HG03575 (cell line): ENCODE measurements around the gene SLC29A1.

Experiments used
- ATAC-seq: cut with Tn5 transposase; IDR thresholded peaks from one replicate; pipeline ENCODE4 v1.9.1; 2021; ENCODE audit not compliant: unreplicated experiment, insufficient number of reproducible peaks, low FRiP score; ENCODE audit errors: extremely low read depth

SLC29A1 gene

DNA sequence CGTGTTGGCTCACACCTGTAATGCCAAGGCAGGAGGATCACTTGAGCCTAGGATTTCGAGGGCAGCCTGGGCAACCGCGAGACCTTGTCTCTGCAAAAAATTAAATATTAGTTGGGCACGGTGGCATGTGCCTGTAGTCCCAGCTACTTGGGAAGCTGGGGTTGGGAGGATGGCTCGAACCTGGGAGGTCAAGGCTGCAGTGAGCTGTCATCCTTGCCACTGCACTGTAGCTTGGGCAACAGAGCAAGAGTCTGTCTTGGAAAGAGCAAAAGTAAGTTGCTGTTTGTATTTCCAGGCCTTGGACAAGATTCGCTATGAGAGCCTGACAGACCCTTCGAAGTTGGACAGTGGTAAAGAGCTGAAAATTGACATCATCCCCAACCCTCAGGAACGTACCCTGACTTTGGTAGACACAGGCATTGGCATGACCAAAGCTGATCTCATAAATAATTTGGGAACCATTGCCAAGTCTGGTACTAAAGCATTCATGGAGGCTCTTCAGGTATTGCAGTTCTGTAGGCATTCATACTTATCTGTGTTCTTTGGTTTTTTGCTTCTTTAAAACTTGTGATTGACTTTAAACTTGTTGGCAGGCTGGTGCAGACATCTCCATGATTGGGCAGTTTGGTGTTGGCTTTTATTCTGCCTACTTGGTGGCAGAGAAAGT is 25.8 kb downstream of the SLC29A1 start:
- no peak for ATAC-seq

DNA sequence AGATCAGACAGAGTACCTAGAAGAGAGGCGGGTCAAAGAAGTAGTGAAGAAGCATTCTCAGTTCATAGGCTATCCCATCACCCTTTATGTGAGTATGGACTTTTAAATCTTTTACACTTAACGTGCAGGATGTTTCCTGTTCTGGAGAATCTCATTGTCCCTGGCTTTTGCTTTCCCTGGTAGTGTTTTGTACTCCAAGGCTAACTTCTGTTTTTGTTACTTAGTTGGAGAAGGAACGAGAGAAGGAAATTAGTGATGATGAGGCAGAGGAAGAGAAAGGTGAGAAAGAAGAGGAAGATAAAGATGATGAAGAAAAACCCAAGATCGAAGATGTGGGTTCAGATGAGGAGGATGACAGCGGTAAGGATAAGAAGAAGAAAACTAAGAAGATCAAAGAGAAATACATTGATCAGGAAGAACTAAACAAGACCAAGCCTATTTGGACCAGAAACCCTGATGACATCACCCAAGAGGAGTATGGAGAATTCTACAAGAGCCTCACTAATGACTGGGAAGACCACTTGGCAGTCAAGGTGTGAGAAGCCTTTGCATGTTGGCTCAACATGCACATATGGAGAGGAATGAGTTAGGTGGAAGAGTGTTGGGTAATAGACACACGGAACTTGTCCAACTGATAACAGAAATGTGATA is 26.8 kb downstream of the SLC29A1 start:
- ATAC-seq: no peak

DNA sequence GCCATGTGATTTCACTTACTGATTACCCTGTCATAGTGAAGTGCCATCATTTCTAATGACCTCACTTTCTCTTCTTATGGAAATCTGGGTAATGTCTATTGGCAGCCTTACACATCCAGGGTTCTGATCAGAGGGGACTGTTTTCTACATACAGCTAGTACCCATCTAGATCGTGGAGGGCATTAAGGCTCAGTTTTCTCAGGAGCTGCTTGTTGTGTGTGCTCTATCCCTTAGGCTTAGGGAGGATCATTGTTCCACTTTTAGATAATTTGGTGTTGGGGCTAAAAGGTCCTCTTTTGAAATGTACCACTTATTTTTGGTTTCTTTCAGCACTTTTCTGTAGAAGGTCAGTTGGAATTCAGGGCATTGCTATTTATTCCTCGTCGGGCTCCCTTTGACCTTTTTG is 27.3 kb downstream of the SLC29A1 start:
- no peak for ATAC-seq

DNA sequence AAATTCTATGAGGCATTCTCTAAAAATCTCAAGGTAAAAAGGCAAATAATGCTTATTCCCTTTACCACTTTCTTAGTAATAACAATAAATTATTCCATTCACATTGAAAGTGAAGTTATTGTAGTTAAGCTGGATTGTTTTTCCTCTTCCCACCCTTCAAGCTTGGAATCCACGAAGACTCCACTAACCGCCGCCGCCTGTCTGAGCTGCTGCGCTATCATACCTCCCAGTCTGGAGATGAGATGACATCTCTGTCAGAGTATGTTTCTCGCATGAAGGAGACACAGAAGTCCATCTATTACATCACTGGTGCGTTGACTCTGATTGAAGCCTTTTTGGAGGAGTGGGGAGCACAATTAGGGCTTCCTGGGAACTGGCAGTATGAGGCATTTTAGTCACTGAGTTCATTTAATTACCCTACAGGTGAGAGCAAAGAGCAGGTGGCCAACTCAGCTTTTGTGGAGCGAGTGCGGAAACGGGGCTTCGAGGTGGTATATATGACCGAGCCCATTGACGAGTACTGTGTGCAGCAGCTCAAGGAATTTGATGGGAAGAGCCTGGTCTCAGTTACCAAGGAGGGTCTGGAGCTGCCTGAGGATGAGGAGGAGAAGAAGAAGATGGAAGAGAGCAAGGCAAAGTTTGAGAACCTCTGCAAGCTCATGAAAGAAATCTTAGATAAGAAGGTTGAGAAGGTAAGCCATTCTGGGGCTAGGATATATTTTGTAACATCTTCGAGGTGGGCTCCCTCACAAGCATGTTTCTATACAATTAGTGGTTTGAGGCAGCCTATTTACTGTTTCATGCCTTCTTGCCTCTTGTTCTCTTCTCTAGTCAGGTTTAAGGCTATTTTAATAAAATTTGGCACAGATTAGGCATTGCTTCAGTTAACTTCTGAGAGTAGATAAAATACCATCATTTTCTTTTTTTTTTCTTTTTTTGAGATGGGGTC is 28.5 kb downstream of the SLC29A1 start:
- no peak for ATAC-seq

DNA sequence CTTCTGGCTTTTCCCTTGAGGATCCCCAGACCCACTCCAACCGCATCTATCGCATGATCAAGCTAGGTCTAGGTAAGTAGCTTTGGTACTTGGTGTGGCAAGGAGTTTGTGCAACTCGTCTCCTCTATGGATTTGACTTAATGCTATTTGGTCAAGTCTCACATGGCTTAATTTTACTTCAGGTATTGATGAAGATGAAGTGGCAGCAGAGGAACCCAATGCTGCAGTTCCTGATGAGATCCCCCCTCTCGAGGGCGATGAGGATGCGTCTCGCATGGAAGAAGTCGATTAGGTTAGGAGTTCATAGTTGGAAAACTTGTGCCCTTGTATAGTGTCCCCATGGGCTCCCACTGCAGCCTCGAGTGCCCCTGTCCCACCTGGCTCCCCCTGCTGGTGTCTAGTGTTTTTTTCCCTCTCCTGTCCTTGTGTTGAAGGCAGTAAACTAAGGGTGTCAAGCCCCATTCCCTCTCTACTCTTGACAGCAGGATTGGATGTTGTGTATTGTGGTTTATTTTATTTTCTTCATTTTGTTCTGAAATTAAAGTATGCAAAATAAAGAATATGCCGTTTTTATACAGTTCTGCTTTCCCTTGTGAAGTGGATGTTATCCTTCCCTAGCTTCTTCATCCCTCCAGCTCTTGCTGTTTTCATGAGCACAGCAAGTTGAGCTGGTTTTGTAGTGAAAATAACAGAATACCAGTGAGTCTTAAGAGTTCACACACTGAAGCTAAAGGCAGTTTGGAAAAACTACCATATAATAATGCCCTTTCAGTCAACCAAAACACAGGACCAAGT is 30.1 kb downstream of the SLC29A1 start:
- no peak for ATAC-seq

DNA sequence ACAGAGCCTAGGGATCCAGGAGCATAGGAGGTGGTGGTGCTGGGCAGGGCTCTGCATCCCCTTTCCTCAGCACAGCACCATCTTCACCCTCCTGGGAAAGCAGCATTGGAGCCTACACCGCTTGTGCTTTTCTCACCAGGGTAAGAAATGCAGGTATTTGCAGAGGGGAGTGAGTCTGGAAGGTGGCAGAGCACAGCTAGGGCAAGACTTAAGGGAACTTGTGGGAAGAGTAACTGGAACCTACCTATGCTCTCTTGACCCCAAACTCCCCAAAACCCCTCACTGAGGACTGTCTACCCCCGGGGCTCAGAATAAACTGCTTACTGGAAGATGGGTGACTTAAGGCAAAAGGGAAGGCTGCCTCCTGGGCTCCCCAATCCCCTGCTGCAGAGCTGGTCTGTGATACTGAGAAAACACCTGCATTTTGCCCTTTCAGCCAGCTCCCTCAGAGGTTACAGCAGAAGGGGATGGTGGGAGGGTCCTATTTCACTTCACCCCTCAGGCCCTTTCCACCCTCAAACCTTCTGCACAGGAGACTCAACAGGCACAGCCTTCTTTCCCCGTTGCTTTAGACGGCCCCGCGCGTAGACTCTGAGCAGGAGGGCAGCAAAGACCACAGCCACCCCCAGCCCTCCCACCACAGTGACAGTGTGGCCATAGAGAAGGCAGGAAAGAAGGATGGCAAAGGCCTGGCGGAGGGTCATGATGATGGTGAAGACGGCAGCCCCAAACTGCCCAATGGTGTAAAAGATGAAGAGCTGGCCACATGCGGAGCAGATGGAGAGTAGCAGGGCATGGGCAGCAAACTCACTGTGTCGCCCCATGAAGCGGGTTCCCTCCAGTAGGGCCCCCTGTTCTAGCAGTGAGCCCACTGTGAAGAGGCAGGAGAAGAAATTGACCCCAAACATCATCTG is 31.1 kb downstream of the SLC29A1 start:
- no peak for ATAC-seq

DNA sequence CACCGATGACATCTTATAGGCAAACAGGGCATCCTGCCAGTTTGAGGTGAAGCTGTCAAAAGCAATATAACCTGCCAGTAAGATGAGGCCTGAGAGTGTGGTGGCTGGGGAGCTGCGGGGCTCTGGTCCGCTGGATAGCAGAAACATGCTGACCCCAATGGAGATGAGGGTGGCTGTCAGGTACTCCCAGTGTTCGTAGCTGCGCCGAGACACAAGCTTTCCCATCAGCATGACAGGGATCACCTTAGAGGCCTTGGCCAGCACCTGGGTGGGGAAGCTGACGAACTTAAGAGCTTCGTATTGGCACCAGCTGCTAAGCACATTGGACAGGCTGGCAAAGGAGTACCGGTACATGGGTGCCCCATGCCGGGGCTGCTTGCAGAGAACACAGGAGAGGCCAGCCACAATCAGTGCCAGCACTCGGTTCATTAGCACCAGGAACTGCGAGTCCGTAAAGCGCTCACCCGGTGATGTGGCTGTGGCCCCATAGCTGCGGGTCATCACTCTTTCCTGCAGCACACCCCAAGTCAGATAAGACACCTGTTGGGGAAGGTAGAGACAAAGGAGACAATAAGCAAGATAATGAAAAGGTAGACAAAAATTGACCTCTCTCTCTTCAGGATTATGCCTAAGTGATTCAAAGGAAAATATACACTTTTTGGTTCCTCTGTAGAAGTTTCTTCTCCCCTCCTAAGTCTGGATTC is 31.9 kb downstream of the SLC29A1 start:
- ATAC-seq: no peak

DNA sequence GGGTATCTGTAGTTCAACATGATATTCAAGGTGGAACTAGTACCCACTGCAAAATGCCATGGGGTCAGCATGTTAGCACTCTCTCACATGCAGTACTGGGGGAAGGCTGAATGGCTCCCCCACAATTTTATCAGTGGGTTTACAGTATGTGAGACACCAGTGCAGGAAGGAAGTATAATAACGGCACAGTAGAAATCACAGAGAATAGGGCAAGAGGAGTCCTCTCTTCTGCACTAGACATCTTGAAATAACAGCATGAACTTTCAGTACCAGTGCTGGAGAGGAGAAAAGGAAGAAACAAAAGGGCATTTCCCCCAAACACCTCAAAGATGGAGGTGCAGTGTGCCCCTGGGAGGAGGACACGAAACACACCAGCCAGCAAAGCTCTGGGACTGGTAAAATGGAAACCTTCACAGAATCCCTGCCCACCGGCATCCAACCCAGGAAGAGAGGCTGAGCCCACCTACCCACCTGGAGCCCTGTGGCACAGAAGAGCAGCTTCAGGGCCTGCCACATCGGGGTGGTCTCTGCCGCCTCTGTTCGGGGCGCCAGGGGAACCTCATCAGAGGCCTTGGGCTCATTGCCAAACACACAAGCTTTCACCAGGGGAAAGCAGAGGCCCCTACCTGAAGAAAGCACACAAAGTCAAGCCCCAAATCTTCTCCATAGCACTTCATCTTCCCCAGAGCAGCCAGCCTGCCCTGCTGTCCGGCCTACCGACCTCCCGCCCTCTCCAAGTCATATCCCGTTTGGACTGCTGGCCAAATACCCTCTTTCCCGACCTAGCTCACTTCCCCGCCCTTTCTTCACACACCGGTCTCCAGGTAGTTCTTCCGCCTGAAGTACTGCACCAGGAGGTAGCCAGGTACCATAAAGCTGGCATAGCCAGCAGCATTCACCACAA is 32.7 kb downstream of the SLC29A1 start:
- ATAC-seq: no peak

DNA sequence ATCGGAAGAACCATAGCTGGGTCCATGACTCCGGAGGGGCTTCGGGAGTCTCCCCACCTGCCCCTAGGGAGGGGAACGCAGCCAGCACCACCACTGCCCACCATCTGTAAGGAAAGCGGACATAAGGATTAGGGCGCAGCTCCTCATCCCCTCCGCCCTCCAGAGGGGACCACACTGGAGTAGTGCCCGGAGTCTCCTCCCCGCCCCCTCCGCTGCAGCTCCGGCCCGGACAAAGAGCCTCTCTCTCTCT is 33.3 kb downstream of the SLC29A1 start:
- ATAC-seq: no peak

DNA sequence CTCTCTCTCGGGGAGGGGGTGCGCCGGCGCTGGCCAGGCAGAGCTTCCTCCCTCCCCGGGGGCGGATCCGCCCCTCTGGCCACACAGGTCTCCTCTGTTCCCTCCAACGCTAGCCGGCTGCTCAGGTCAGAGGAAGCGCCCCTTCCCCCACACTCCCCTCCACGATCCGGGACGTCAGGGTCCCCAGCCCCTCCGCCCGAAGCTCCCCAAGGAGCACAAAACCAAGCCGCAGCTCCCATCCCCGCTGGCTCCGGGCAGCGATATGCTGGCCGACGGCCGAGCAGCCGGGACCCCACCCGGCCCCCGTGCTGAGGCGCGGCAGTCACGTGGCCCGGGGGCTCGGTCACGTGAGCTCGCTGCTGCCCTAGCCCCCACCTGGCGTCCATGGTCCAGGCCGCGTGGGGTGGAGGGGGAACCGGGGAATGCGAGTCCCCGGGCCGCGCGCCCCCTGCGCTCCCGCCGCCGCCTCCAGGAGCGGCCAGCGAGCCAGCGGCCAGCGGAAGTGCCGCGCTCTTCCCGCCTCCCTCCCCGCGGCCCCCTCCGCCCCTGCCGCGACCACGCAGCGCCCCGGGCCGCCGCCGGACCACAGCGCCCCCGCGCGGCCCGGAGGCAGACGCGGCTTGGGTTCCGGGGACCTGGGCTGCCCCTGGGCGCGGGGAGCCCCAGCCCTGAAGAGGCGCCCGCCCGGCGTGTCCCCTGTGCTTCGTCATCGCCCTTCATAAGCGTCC is 33.8 kb downstream of the SLC29A1 start, which contains the start of gene SLC35B2:
TSS of gene SLC35B2 (minus strand) at position 504 of the 728 bp plus-strand sequence. CDS start at position 386, 118 bp downstream.
- ATAC-seq: no peak

DNA sequence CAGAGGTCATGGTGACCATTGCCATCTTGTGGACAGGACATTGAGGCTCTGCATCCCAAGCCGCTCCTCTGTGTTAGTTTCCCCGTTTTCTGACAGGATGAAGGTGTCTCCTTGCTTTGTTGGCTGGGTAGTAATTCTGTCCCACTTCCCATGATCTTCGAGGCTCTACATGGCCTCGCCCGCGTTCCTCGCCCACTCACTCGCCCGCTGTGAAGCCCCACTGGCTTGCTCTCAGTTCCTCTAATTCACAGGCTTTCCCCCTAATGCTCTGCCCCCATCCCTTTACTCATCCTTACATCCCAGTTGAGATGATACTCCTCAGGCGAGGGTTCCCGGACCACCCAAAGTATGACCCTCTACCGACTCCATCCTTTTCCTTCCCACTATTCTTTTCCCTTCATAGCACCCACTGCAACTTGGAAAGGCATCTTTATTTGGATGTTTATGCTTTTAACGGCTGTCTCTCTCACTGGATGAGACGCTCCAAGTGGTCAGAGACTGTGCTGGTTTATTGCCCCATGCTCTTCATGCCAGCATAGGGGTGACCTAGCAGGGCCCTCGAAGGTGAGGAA is 34.4 kb downstream of the SLC29A1 start:
- no peak for ATAC-seq

DNA sequence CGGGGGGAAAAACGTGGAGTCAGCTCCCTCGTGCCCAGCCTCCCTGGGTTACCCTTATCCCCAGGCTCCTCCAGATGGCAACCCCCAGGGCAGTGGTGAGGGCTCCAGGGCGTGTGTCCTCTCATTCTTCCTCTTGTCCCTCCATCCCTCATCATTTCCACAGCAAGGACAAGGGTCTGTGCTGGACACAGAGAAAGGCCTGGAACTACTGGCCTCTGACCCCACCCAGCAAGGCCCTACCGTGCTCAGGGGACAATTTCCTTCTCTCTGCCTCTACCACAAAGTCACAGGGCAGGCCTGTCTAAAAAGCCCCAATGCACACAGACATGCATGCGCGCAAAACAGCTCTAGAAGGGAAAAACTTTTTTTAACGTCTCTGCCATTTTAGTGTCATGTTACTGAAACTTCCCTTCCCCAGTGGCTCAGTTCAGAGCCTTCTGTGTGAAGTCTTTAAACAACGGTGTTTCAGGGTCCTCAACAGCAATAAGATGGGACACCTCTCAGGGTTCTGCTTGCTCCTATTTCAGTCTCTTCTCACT is 35.0 kb downstream of the SLC29A1 start:
- ATAC-seq: no peak

DNA sequence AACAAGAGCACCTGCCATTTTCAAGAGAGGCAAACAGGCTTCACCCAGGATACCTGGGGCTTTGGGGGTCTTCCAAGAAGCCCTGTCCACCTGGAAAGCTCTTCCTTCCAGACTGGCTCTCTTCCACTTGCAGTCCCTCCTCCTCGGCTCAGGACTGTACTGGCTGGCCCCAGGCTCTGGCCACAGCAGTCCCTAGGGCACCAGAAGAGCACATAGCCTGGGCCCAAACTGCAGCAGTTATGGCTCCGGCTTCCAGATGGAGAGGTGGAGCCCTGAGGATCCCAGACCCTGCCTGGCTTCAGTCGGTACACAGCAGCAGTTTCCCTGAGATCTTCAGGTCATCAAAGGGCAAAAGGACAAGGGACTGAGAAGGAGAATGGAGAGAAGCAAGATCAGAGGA is 35.5 kb downstream of the SLC29A1 start:
- no peak for ATAC-seq

DNA sequence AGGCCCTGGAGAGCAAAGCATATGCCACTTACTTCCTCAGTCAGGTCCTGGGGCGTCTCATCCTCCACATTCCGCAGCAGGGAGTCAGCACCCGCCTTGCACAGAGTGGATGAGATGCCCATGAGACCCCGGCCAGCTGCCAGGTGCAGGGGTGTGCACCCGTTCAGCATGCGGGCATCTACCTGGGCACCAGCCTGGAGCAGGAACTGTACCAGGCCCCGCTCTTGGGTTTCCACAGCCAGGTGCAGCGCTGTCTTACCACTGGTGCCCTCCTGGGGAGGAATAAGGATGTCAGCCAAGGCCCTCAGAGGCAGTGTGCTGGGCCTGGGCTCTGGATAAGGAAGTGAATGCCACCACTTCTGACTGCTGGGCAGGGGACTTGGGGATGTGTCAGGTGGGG is 36.6 kb downstream of the SLC29A1 start:
- ATAC-seq: no peak

DNA sequence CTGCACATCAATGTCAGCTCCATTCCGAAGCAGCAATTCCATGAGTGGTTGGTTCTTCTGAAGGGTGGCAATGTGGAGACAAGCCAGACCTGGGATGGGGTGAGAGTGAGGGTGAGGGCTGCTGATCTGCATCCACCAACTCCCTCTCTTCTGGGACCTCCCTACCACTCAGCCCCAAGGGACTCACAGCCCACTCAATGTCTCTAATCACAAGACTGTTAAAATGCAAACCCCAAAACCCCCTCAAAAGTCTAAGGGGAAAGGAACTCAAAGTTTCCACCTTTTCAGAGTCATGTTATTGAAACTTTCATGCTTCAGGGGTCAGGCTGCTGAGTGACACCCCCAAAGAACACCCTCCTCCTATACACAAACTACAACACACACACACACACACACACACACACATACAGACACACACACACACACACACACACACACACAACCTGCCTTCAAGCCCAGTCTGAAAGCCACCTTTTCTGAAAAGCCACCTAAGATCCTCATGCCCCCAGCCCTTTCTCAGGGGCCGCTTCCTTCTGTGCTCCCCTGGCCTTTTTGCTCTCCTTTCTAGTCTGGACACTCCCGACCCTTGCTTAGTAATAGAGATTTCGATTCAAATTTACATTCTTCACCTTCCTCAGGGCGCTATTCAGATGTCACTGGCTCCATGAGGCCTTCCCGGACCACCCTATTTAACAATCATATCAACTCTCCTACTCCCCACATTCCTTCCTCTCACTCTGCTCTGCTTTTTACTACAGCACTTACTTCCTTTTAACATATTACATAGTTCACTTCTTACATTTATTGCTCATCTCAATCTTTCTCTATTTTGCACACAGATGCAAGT is 37.3 kb downstream of the SLC29A1 start:
- no peak for ATAC-seq
